Endothelial cell of umbilical vein (primary cell): ENCODE measurements around the gene ESRRB.

Experiments
- CTCF ChIP-seq, 2 donors: IDR thresholded peaks; 1 replicate in 1 of 2; 2 replicates in 1 of 2; pipeline ENCODE4 v1.5.1; 2011; ENCODE audit warnings: low read length in 2 of 2, mild to moderate bottlenecking in 2 of 2, moderate library complexity in 2 of 2, control low read depth in 1 of 2, inconsistent platforms in 1 of 2, low read depth in 1 of 2; ENCODE audit not compliant: insufficient read depth in 1 of 2; ENCODE audit errors: extremely low read depth in 1 of 2
- EZH2 ChIP-seq: IDR thresholded peaks from 2 replicates; pipeline ENCODE4 v1.6.1; 2012; ENCODE audit warnings: borderline replicate concordance, low read depth, mild to moderate bottlenecking, moderate library complexity, low read length, inconsistent platforms; ENCODE audit not compliant: severe bottlenecking
- FOS ChIP-seq: IDR thresholded peaks from 2 replicates; pipeline ENCODE4 v1.6.1; 2011; ENCODE audit warnings: mild to moderate bottlenecking, low read length, moderate library complexity, borderline replicate concordance; ENCODE audit not compliant: insufficient read depth
- GATA2 ChIP-seq: IDR thresholded peaks from 2 replicates; pipeline ENCODE4 v1.7.0; 2011; ENCODE audit warnings: low read depth, mild to moderate bottlenecking, moderate library complexity, mixed read lengths, low read length; ENCODE audit not compliant: insufficient read length, insufficient read depth
- JUN ChIP-seq: IDR thresholded peaks from 2 replicates; pipeline ENCODE4 v1.6.1; 2011; ENCODE audit warnings: borderline replicate concordance, low read depth; ENCODE audit not compliant: insufficient read length, insufficient read depth
- MAX ChIP-seq: IDR thresholded peaks from 2 replicates; pipeline ENCODE4 v1.6.1; 2011; ENCODE audit not compliant: insufficient read depth, insufficient read length
- MYC ChIP-seq: IDR thresholded peaks from one replicate; pipeline ENCODE4 v1.6.1; 2011; ENCODE audit warnings: mild to moderate bottlenecking, low read depth, low read length
- POLR2A ChIP-seq: IDR thresholded peaks from 2 replicates; pipeline ENCODE4 v1.6.1; 2012; ENCODE audit warnings: low read depth, mild to moderate bottlenecking, control low read depth, low read length
- POLR2AphosphoS5 ChIP-seq: IDR thresholded peaks from 2 replicates; pipeline ENCODE4 v1.6.1; 2012; ENCODE audit warnings: low read depth, mild to moderate bottlenecking, control low read depth, low read length, moderate library complexity; ENCODE audit not compliant: insufficient read depth

- TF ChIP-seq CTCF (IDR thresholded peaks at IDR 0.05; ENCODE audit: extremely low read depth in 1 of 2, insufficient read depth in 1 of 2, low read depth in 1 of 2, low read length in 2 of 2) (peak; percentile 88 to 93), GATA2 (no peak), MAX (no peak), POLR2A (no peak), POLR2AphosphoS5 (no peak), EZH2 (no peak), JUN (no peak), MYC (no peak), FOS (no peak)
Measured at GRCh38 chr14:76352639-76353281, 23.2 kb upstream of the ESRRB start.
